KMS-11 (cell line): ENCODE measurements around the gene ANO7.
A peak's percentile ranks its signal among the peaks of the same experiment; 100 is the strongest.

Experiments used
- H2AFZ ChIP-seq: fragments of 200-600 bp; sonication (generic); 2 replicates; pipeline ENCODE4 v1.6.1; 2016; ENCODE audit warnings: antibody characterized with exemption, mixed run types, low read depth
- H3K27ac ChIP-seq: fragments of 200-600 bp; sonication (generic); 2 replicates; pipeline ENCODE4 v1.6.1; 2016; ENCODE audit warnings: mild to moderate bottlenecking, mixed run types
- H3K27me3 ChIP-seq: fragments of 200-600 bp; sonication (generic); 2 replicates; pipeline ENCODE4 v1.6.1; 2017; ENCODE audit warnings: mild to moderate bottlenecking, low read depth, mixed run types, moderate library complexity; ENCODE audit not compliant: insufficient read depth
- H3K36me3 ChIP-seq: fragments of 200-600 bp; sonication (generic); 2 replicates; pipeline ENCODE4 v1.6.1; 2017; ENCODE audit warnings: mild to moderate bottlenecking, mixed run types; ENCODE audit not compliant: insufficient read depth
- H3K4me1 ChIP-seq: fragments of 200-600 bp; sonication (generic); 2 replicates; pipeline ENCODE4 v1.6.1; 2016; ENCODE audit warnings: mild to moderate bottlenecking, low read depth, mixed run types; ENCODE audit not compliant: poor library complexity, severe bottlenecking
- H3K4me2 ChIP-seq: fragments of 200-600 bp; sonication (generic); 2 replicates; pipeline ENCODE4 v1.7.0; 2016; ENCODE audit warnings: mild to moderate bottlenecking, mixed run types
- H3K4me3 ChIP-seq: fragments of 200-600 bp; sonication (generic); IDR thresholded peaks from 2 replicates; pipeline ENCODE4 v1.6.1; 2017; ENCODE audit warnings: low read depth, low read length, mixed read lengths; ENCODE audit not compliant: insufficient read depth
- H3K79me2 ChIP-seq: fragments of 200-600 bp; sonication (generic); 2 replicates; pipeline ENCODE4 v1.6.1; 2016; ENCODE audit warnings: low read depth, mixed run types; ENCODE audit not compliant: insufficient read depth
- H3K9ac ChIP-seq: fragments of 200-600 bp; sonication (generic); 2 replicates; pipeline ENCODE4 v1.6.1; 2016; ENCODE audit warnings: mild to moderate bottlenecking, mixed run types
- H4K20me1 ChIP-seq: fragments of 200-600 bp; sonication (generic); 2 replicates; pipeline ENCODE4 v1.6.1; 2016; ENCODE audit warnings: mild to moderate bottlenecking, mixed run types; ENCODE audit not compliant: insufficient read depth
- TF ChIP-seq, protein P1 (sequence below): fragments of 200-600 bp; sonication (generic); conservative IDR thresholded peaks from 2 replicates; pipeline ENCODE4 v1.6.1; 2017; ENCODE audit warnings: low read depth, mild to moderate bottlenecking, antibody characterized with exemption, low read length, moderate library complexity, mixed read lengths

The ANO7 gene

DNA sequence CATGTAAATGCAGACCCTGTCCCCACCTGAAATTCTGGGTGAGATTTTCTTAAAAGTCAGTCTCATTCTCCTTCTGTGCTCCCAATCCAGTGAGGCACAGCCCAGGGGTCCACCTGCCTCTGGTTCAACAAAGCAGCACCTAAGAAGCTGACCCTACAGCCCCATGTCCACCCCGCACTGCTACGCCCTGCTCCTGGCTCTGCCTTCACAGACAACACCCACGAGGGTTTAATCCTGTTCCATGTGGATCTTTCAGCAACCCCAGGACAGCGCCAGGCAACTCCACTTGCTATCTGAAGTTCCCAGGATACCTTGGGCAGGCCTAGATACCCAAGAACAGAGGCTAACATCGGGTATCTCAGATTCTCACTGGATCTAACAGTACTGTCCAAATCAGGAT, 82.1 kb downstream of the ANO7 start:
- Histone ChIP-seq H3K79me2 (peaks cover 74% of the 10 kb centered on the region), H4K20me1 (no peaks in the 10 kb centered on the region; the same call in 1 of the 2 replicates), H3K4me1 (peaks cover 29% of the 10 kb centered on the region), H3K36me3 (0 out of 2 replicates have a peak, but pooled peaks cover 8% of the 10 kb centered on the region), H3K4me2 (peak overlapping the region; percentile 43; the same call in 1 of the 2 replicates), H2AFZ (no peak overlapping the region), H3K4me3 (no peak overlapping the region), H3K9ac (no peak overlapping the region), H3K27me3 (no peaks in the 10 kb centered on the region), H3K27ac (no peak overlapping the region)
- TF ChIP-seq, protein P1, sequence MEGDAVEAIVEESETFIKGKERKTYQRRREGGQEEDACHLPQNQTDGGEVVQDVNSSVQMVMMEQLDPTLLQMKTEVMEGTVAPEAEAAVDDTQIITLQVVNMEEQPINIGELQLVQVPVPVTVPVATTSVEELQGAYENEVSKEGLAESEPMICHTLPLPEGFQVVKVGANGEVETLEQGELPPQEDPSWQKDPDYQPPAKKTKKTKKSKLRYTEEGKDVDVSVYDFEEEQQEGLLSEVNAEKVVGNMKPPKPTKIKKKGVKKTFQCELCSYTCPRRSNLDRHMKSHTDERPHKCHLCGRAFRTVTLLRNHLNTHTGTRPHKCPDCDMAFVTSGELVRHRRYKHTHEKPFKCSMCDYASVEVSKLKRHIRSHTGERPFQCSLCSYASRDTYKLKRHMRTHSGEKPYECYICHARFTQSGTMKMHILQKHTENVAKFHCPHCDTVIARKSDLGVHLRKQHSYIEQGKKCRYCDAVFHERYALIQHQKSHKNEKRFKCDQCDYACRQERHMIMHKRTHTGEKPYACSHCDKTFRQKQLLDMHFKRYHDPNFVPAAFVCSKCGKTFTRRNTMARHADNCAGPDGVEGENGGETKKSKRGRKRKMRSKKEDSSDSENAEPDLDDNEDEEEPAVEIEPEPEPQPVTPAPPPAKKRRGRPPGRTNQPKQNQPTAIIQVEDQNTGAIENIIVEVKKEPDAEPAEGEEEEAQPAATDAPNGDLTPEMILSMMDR, result no peak

GRCh38 chr2:241271706-241272302, 83.3 kb downstream of the ANO7 start:
- 0 out of 2 replicates have a peak, but pooled peaks cover 8% of the 10 kb centered on the region for H3K36me3 ChIP-seq
- H2AFZ ChIP-seq, result peak overlapping the region; percentile 56
- H3K27me3 ChIP-seq, result no peaks in the 10 kb centered on the region
- peak overlapping the region; percentile 67 for H3K27ac ChIP-seq
- H3K4me1 ChIP-seq, result peaks cover 29% of the 10 kb centered on the region
- TF ChIP-seq, protein P1, result no peak
- peaks cover 80% of the 10 kb centered on the region for H3K79me2 ChIP-seq
- H3K9ac ChIP-seq, result peak overlapping the region; percentile 92
- H3K4me2 ChIP-seq, result peak overlapping the region; percentile 43
- peak overlapping the region; percentile 31 for H3K4me3 ChIP-seq
- no peaks in the 10 kb centered on the region; the same call in 1 of the 2 replicates for H4K20me1 ChIP-seq

- TF ChIP-seq, protein P1, result no peak
- Histone ChIP-seq H3K79me2 (peaks cover 83% of the 10 kb centered on the region), H4K20me1 (no peaks in the 10 kb centered on the region), H3K27ac (peak overlapping the region; percentile 67), H3K4me2 (peak overlapping the region; percentile 44; the same call in 1 of the 2 replicates), H3K36me3 (0 out of 2 replicates have a peak, but pooled peaks cover 4% of the 10 kb centered on the region), H3K27me3 (no peaks in the 10 kb centered on the region), H3K4me3 (no peak overlapping the region), H2AFZ (peak overlapping the region; percentile 56), H3K9ac (peak overlapping the region; percentile 92), H3K4me1 (peaks cover 29% of the 10 kb centered on the region)
Observed at GRCh38 chr2:241272303-241273209, 84.1 kb downstream of the ANO7 start.

GRCh38 chr2:241273210-241274020, 84.9 kb downstream of the ANO7 start:
- Histone ChIP-seq H3K79me2 (peaks cover 80% of the 10 kb centered on the region), H3K4me2 (peak overlapping the region; percentile 44; the same call in 1 of the 2 replicates), H3K9ac (peak overlapping the region; percentile 92; the same call in 1 of the 2 replicates)

More at GRCh38 chr2:241273210-241274020, 84.9 kb downstream of the ANO7 start:
- peak overlapping the region; percentile 25; the same call in 1 of the 2 replicates for H3K27ac ChIP-seq
- peaks cover 29% of the 10 kb centered on the region for H3K4me1 ChIP-seq
- H3K27me3 ChIP-seq, result no peaks in the 10 kb centered on the region
- H3K36me3 ChIP-seq, result no peaks in the 10 kb centered on the region
- no peak overlapping the region for H2AFZ ChIP-seq
- H4K20me1 ChIP-seq, result no peaks in the 10 kb centered on the region
- no peak overlapping the region for H3K4me3 ChIP-seq
- TF ChIP-seq, protein P1, result no peak; the same call in 1 of the 2 replicates
